Activated gamma-delta T cell treated with Interleukin-2 at 50 U/mL for 16 hours (primary cell): ENCODE measurements around the gene TPRG1L.

Experiments
- DNase-seq: peaks from one replicate; pipeline ENCODE4 v3.0.0-alpha.2; 2020

Gene TPRG1L

DNA sequence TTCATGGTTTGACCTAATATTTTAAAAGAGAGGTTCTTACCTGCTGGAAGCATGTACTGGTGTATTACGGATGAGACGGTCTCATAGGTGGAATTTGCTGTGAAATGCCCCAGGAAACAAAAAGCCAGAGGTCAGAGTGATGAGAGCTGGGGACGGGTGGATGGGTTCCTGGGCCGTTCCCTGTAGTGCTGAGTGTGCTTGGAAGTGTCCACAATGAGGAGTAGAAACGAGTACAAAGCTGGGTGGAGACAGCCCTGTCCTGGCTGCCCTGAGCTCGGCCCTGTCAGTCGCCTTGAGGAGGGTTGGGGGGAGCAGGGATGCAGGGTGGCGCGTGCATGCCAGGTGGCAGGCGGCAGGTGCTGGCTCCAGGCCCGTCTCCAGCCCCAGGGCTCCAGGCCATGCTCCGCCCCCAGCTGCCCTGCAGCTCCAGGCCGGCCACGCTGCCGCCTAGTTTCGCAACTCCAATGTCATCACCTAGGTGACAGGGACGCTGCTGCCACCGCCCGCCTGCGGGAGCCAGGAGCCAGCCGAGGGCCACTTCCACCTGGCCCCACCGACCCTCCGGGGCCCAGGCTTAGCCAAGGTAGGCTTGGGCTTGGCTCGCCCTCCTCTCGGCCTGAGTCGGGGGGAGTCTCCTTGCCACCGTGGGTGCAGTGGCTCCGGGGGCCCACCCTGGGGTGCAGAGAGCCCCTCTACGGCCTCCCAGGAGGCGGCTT is 43.9 kb downstream of the TPRG1L start:
- no peak for DNase-seq

DNA sequence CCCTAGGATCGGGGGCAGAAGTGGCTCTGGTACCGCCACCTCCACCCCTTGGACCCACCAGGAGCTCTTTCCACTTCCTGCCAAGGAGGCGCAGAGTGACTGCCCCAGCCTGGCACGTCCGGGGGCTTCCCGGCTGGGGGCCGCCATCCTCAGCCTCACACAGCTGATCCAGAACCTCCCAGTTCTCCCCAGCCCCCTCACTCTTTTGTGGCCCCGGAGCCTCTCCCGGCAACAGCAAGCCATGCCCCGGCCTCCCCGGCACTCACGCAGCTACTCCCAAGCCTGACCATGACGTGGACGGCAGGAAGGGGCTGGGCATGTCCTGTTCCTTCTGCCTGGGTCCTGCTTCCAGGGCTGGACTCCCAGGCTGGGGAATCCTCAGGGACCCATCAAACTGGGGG is 44.6 kb downstream of the TPRG1L start:
- no peak for DNase-seq

DNA sequence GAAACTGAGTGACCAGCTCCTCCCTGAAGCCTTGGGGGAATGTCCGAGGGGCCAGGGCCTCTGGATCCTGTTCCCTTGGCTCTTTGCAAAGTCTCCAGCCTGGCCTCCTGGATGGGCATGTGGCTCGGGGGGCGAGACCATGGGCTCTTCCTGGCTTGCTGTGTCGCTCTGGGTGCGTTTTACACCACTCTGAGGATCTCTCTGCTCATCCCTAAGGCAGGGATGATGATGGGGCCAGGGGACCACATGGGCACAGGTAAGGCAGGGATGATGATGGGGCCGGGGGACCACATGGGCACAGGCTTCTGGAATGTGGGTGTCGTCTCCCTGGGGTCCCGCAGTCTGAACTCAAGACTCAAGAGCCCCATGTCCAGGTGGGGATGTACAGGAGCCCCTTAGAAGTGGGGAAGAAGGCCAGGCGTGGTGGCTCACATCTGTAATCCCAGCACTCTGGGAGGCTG is 45.2 kb downstream of the TPRG1L start:
- DNase-seq = no peak

DNA sequence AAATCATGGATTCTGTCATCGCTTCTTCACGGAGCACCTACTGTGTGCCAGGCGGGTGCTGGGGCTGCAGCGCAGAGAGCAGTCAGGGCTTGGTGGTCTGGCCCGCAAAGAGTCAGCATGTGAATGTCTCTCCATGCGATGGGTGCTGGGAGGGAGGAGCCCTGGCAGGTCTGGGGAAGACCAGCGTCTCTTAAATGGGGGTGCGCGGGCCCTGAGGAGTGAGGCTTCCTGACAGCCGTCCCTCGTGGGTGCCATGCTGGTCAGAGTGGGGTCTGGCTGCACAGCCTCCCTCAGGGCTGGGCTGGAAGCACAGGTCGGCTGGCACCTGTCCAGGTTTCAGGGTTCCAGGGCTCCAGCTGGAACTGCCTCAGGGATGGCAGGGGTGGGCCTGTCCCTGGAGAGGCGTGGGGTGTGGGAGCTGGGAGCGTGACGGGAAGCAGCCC is 46.0 kb downstream of the TPRG1L start:
- no peak for DNase-seq

DNA sequence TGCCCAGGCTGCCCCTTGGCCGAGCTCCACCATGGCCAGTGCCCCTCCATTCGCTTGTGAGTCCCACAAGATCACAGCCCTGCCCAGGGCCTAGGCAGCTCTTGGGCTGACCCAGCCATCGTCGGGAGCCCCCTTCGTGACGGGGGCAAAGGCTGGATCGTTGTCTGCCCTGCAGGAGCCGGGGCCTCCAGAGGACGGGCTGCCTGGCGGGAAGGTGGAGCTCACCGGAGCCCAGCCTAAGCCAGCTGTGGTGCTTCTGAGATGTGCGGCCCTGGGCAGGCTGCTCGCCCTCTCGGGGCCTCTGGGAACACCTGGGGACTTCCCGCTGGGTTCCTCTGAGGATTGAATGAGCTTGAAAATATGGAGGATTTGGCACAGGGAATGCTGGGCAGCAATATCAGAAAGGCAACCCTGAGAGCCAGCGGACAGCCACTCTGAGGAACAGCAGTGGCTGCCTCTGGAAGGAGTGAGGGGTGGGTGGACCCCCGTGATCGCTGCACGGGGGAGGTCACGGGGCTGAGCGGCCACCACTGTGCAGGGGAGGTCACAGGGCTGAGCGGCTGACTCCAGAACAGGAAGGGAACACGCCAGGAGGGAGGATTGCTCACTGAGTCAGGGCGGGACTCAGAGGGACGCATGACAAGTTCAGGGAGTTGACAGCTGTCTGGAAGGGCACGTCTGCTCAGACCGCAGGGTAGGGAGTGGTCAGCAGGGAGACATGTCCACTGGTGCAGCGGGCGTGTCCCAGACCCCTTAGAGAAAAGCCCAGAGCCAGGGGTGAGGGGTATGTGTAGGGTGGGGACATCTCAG is 46.8 kb downstream of the TPRG1L start:
- DNase-seq = no peak

DNA sequence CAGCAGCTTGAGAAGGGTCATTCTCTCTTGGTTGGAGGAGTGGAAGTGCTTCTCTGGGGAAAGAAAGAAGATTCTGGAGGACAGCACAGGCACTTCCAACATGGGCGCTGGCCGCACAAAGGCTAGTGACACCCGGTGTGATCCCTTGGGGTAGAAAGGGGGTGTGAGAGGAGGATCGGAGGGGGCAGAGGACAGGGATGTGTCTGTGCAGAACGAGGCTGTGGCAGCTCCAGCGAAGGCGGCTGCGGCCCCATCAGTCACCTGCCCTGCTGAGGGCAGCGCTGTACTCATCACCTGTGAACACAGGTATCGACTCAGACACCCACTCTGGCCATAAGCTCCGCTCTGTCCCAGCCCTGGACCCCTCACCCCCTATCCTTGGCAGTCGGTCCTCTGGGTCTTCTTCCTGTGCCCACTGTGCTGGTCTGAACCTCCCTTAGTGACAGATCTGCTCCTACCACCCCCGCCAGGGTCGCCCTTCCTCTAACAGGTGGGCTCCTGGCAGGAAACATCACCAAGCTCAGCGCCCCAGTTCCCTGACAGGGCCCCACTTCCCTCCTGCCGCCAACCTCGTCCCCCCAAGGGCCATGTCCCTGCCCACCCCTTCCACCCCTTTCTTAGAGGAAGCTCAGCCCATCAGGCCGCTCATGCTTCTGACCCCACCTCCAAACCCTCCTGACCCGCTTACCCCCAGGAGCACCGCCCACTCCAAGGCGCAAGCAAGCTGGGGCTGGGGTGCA is 47.6 kb downstream of the TPRG1L start:
- no peak for DNase-seq

DNA sequence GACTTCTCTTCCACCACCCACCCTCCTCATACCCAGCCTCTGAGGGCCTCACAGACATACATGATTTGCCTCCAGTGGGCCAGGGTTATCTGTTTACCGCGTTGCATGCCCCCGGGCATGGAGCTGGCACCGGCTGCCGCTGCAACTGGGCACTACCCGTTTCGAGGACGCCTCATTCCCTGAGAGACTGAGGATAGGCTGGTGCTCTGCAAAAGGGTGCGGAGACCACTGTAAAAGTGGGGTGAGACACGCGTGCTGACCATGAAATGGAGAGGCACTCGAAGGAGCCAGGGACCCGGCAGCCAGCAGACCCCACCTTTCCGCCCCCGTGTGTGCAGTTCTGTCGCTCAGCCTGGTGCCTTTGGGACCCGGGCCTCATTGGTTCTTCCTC is 48.2 kb downstream of the TPRG1L start:
- DNase-seq = no peak

DNA sequence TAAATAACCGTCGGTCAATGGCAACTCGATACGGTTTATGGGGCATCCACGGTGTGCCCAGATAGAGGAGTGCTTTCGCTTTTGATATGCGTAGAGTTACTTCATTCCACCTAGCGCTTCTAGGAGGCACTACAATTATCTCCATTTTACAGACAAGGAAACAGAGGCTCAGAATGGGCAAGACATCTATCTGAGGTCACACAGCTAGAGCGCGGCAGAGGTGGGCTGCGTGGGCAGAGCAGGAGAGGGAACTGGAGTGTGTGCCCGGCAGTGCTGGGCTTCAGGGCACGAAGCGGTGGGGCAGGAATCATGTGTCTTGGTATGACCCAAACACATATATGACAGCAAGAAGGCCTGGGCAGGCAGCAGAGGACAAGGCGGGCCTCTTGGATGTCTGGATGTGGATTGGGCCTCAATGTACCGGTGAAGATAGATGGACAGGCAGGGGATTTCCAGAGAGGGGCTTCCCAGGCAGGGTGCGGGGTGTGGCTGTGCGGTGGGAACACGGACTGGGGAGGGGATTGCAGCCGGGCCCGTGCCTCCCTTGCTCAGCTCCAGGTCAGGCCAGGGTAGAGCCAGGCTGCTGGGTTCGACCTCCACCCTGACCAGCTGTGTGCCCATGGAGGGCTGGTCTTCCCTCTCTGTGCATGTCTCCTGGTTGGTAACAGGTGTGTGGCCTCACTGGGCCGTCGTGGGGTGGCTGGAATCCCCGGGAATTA is 48.7 kb downstream of the TPRG1L start:
- DNase-seq = no peak

DNA sequence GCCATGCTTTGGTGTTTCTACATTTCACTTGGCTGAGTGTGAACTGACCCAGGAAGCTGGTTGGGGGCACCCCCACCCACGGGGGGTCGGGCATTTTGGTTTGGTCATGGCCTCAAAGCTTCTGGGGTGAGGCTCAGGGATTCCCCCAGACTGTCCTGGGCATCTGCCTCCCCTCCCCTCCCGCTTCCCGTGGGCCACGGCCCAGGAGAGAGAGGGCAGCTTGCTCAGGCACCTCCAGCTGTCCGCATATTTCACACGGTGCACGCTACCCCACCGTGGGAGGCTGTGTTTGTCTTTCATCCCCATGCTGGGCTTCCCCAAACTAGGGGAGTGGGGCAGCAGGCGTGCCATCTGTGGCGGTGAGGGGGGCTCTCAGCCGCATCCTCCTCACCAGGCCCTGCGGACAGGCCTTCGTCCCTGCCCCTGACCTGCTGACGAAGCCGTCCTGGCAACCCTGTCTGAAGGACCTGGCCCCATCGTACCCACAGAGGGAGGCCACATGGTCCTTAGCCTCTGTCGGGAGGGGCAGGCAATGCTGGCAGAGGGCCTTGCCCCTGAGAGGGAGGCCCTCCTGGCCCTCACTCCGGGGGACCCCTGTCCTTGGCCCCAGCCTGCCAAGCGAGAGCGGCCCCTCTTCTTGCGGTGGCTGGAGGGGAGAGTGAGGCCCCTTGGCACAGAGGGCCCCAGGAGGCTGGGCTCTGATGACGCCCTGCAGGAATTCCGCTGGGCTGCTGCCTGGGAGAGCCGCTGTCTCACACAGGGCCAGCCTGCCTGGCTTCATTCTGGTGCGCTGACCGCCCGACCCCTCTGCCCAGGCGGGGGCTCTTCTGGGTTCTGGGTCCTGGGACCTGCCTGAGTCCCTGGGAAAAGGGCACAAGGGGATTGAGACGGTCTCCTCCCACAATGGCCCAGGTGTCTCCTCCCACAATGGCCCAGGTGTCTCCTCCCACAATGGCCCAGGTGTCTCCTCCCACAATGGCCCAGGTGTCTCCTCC is 49.6 kb downstream of the TPRG1L start:
- no peak for DNase-seq

DNA sequence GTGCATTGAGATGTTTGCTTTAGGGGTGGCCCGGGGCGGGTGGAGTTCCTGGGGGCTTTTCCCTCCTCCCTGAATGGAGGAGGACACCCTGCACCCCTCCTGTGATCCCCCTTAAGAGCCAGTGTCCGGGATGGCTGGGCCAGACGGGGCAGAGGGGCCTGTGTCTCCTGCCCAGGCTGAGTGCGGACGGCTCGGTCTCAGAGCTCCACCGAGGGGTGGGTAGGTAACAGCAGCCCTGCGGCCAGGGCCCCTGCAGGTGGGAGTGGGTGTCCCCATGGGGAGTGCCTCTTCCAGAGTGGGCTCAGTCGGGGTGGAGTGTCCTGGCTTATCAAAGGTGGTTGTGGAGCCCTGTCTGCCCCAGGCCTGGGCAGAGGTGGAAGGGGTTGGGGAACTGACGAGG is 50.6 kb downstream of the TPRG1L start:
- no peak for DNase-seq

DNA sequence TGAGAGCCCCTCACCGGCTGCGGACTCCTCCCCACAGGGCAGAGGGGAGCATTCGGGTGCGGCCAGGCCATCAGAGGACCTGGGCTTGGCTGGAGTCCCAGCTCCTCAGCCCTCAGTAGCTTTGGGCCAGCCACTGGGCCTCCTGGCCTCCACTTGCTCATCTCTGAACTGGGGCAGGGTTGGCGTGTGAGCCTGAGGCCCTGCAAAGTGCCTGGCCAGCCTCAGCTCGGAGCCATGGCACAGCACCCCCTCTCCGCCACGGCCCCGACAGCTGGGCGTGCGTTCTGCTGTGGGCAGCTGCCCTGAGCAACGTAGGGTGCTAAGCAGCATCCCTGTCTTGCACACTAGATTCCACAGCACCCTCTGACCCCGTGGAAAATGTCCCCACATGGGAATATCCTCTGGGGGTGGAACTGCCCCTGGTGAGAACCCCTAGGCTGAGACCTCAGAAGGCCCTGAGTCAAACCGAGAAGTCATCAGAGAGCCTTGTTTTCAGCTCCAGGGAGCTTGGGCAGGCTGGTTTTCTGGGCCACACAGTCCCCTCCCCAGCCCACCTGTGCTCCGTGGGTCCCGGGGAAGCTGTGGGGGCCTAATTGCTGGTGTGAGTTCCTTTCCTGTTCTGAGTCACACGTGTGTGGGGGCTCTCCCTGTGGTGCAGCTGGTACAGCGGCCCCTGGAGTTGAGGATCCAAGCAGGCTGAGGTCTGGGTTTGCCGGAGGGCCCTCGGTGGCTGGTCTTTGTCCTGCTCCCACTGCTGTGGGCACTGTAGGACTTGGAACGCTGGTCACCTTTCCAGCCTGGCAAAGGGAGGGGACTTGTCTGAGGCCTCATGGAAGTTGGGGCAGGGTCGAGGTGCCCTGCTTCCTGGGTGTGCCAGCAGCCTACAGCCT is 52.0 kb downstream of the TPRG1L start:
- no peak for DNase-seq

DNA sequence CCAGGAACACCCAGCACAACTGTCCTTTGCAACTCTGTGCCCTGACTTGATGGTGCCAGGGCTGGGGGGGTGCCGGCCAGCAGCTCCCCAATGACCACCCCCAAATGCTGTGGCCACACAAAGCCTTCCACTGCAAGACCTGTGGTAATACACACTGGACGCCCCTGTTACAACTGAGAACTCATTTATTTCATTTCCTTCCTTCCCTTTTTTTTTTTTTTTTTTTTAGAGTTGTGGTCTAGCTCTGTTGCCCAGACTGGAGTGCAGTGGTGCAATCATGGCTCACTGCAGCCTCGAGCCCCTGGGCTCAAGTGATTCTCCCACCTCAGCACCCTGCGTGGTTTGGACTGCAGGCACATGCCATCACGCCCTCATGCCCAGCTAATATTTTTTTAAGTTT is 52.7 kb downstream of the TPRG1L start:
- no peak for DNase-seq

DNA sequence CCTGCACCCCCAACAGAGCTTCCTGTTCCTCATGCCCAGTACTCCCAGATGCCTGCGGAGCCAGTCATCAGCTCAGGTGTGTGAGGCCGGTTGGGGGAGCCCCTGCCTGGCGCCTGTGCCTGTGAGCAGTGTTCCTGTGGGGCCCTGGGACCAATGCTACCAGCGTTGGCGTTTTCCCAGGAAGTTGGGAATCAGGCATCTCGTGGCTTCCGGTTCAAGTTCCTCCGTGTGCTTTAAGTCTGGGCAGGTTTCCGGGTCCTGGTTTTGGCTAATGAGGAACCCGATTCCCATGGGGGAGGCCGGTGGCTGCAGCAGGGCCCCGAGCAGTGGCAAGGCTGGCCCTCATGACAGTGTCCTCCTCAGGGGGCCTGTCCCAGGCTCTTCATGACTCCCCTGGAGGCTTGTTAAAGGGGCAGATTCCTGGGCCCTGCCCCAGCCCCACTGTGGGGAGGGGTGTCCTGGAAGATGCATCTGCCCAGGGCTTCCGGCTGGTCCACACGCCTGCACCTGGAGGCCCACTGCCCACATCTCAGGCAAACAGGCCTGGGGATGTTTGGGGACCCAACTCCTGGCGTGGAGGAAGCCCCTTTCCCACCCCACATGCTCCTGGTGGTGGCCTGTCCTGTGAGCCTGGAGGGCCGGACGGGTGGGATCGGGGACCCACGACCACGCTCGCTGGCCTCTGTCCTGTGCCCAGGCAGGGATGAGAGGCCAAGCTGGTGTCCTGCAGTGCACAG is 53.7 kb downstream of the TPRG1L start:
- DNase-seq = no peak

DNA sequence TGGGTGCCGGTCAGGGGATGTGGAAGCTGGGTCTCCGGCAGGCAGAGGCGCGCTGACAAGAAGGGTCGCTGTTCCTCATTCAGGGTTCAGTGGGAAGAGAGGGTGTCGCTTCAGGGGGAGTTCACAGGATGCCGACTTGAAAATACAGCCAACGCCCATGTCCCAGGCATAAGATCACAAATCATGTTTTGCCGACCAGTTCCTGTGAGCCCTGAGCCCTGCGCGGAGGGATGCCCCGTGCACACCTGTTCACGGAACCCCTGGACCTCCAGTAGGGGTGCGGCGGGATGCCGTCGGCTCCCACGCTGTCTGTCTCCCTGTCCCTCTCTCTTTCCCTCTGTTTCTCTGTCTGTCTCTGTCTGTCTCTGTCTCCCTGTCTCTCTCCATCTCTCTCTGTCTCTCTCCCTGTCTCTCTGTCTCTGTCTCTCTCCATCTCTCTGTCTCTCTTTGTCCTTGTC is 54.3 kb downstream of the TPRG1L start:
- DNase-seq = no peak
